Prostate gland (tissue), 2 donors: ENCODE results near the gene EIPR1. TPM values are rescaled to one million over a fixed set of nuclear protein-coding genes. Genes with fewer than 3 reads are reported as not detected.

Experiments
- DNase-seq: peaks from one replicate; pipeline ENCODE4 v3.0.0-alpha.2; 2019; ENCODE audit warnings: low spot score
- H3K27ac ChIP-seq, 2 donors: fragments of 200-600 bp; sonication (generic); 2 replicates each; pipeline ENCODE4 v1.5.1; 2017 to 2019
- H3K27me3 ChIP-seq: fragments of 200-600 bp; sonication (generic); replicated peaks from 2 replicates; pipeline ENCODE4 v1.5.1; 2019; ENCODE audit not compliant: insufficient read depth
- H3K36me3 ChIP-seq, 2 donors: fragments of 200-600 bp; sonication (generic); 1 replicate in 1 of 2; 2 replicates in 1 of 2; pipeline versions ENCODE4 v1.5.1 to v1.8.1; 2017 to 2019
- H3K4me1 ChIP-seq: fragments of 200-600 bp; sonication (generic); replicated peaks from 2 replicates; pipeline ENCODE4 v1.5.1; 2019
- H3K4me3 ChIP-seq, 2 donors: fragments of 200-600 bp; sonication (generic); 2 replicates each; pipeline ENCODE4 v1.5.1; 2017 to 2019
- H3K9me3 ChIP-seq: fragments of 200-600 bp; sonication (generic); 2 replicates; pipeline ENCODE4 v1.5.1; 2017
- CTCF ChIP-seq, 4 experiments: fragments of 200-600 bp in 2 of 4; fragments of 450-650 bp in 2 of 4; sonication (generic) in 2 of 4; IDR thresholded peaks; 1 replicate in 3 of 4; 2 replicates in 1 of 4; pipeline ENCODE4 v1.5.1; 2016 to 2019; ENCODE audit warnings: antibody characterized with exemption in 4 of 4, mild to moderate bottlenecking in 2 of 4, moderate library complexity in 2 of 4
- POLR2A ChIP-seq: fragments of 450-650 bp; IDR thresholded peaks from one replicate; pipeline ENCODE4 v1.6.1; 2016; ENCODE audit warnings: antibody characterized with exemption, mild to moderate bottlenecking
- POLR2AphosphoS5 ChIP-seq: sonication (generic); formaldehyde crosslinking; IDR thresholded peaks from one replicate; pipeline ENCODE4 v1.6.1; 2017; ENCODE audit warnings: antibody characterized with exemption
- WGBS: methylation state at CpG from one replicate; pipeline ENCODE4 v1.1.5; 2018; 5-methylcytosine and 5-hydroxymethylcytosine counted together
- intact Hi-C: fragments of 100-400 bp; cut with DNase I; formaldehyde crosslinking; loops from one replicate; pipeline ENCODE4 v1.14.2; 2022
- total RNA-seq, 2 donors: library from RNA; depleted of rRNA; stranded (reverse); fragments of >200 nt; gene quantifications; one replicate each; pipeline ENCODE4 v1.1.0, GENCODE V29; 2016

Gene EIPR1
- total RNA-seq, 2 donors from 2014 or later = 30.0 to 52.3 TPM

GRCh38 chr2:3142210-3142609 is 235.4 kb downstream of the EIPR1 start:
- Histone ChIP-seq H3K4me1 (no peaks in the 10 kb centered on the region), H3K4me3 (no peak overlapping the region), H3K36me3 (no peaks in the 10 kb centered on the region), H3K9me3 (no peaks in the 10 kb centered on the region), H3K27ac (no peak overlapping the region), H3K27me3 (no peaks in the 10 kb centered on the region)
- TF ChIP-seq POLR2AphosphoS5 (no peak), POLR2A (no peak), CTCF (IDR thresholded peaks at IDR 0.05) (no peak)
- intact Hi-C loops = no loop called here
- WGBS = 96% methylated on average over 8 of the region's 8 CpGs
- DNase-seq = no peak

GRCh38 chr2:3141696-3142095 is 235.9 kb downstream of the EIPR1 start:
- TF ChIP-seq CTCF (IDR thresholded peaks at IDR 0.05) = no peak
- TF ChIP-seq POLR2A = no peak
- TF ChIP-seq POLR2AphosphoS5 = no peak
- Histone ChIP-seq H3K27ac (no peak overlapping the region), H3K36me3 (no peaks in the 10 kb centered on the region), H3K27me3 (no peaks in the 10 kb centered on the region), H3K4me3 (no peak overlapping the region), H3K9me3 (no peaks in the 10 kb centered on the region), H3K4me1 (no peaks in the 10 kb centered on the region)
- intact Hi-C loops = no loop called here
- WGBS = 96% methylated on average over 6 of the region's 6 CpGs
- DNase-seq = no peak

- Histone ChIP-seq H3K27me3 (no peaks in the 10 kb centered on the region), H3K36me3 (no peaks in the 10 kb centered on the region), H3K4me1 (no peaks in the 10 kb centered on the region), H3K4me3 (no peak overlapping the region), H3K27ac (no peak overlapping the region), H3K9me3 (no peaks in the 10 kb centered on the region)
- intact Hi-C loops = no loop called here
- 66% methylated on average over 7 of the region's 7 CpGs for WGBS
- TF ChIP-seq CTCF (IDR thresholded peaks at IDR 0.05) (no peak), POLR2AphosphoS5 (no peak), POLR2A (no peak)
- DNase-seq = no peak
Observed at GRCh38 chr2:3139906-3140305, 237.7 kb downstream of the EIPR1 start.

Other genes with a start within 250 kb of the EIPR1 start
- 100 to 1,000 TPM; 114 to 128 TPM for gene TRAPPC12, start 1.9 kb upstream of the EIPR1 start, total RNA-seq
- 100 to 1,000 TPM in 1 of 2 donors, 10 to 100 TPM in 1; 81.7 to 270 TPM for gene ADI1, start 141.7 kb upstream of the EIPR1 start, total RNA-seq
- 10 to 100 TPM; 19.1 to 31.5 TPM for gene RNASEH1, start 180.5 kb upstream of the EIPR1 start, total RNA-seq
- gene RPS7, start 197.4 kb upstream of the EIPR1 start, total RNA-seq = 1,000 to 10,000 TPM; 1,200 to 3,706 TPM
- gene COLEC11, start 217.3 kb upstream of the EIPR1 start, total RNA-seq = 10 to 100 TPM in 1 of 2 donors, 1 to 10 TPM in 1; 2.9 to 10.5 TPM